ENCODE data around the gene NEBL. TPM values are rescaled to one million over a fixed set of nuclear protein-coding genes. Genes with fewer than 3 reads are reported as not detected.

Gene NEBL
- total and polyA plus RNA-seq, 2 donors from 2014 or later = 13.8 to 21.2 TPM

DNA sequence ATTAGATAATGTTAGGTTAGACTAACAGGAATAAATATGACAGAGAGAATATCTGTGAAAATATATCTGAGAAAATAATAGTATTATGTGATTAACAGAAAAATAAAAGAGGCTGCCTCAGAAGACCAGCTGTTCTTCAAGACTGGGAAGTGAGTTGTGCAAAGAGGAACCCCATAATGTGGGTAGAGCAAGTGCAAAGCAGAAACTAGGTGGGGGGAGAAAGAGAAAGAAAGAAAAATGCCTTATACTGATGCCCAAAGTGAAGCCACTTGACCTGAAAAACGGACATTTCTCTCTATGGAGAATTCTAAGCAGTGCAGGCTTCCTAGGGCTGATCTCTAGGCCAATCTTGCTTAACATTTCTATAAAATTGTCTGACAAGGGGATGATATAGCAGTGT, 3.8 kb downstream of the NEBL start:
- FAIRE-seq = no peak
- Histone ChIP-seq H3K36me3 (ENCODE audit: control insufficient read depth in 2 of 3, insufficient read depth in 3 of 3, low read length in 3 of 3) (no peaks in the 10 kb centered on the region), H3K9ac (ENCODE audit: low read length in 3 of 3) (no peak overlapping the region), H3K27me3 (ENCODE audit: control insufficient read depth, insufficient read depth, low read length) (no peaks in the 10 kb centered on the region), H3K9me3 (ENCODE audit: control insufficient read depth in 2 of 3, insufficient read depth in 1 of 3, low read length in 3 of 3) (no peaks in the 10 kb centered on the region), H3K27ac (ENCODE audit: low read depth in 2 of 2, low read length in 2 of 2) (no peak overlapping the region), H3K4me3 (ENCODE audit: low read length in 3 of 3) (no peak overlapping the region), H3K4me1 (ENCODE audit: control insufficient read depth in 2 of 3, insufficient read depth in 2 of 3, low read depth in 1 of 3, low read length in 3 of 3) (no peaks in the 10 kb centered on the region)
- no peak for DNase-seq
- intact Hi-C loops (cut with DNase I) = no loop called here
- no peak for TF ChIP-seq CTCF (IDR thresholded peaks at IDR 0.05; ENCODE audit: borderline replicate concordance, extremely low read depth, insufficient read depth)

DNA sequence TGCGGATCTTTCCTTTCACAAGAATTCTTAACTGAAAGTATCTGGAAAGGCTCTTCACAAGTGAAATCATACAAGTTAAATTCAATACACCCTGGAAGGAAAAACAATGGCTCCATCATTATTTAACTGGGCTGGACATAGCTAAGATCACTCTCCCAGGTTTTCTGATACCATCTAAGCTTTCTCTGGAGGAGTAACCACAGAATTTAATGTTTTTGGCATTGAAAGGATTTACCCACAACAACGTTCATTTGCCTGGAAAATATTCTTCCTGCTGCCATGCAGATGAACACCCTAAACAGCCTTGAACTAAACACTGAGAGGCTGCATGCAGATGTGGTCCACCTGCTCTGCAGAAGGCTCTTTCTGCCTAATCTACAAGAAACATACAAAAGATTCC, 4.3 kb downstream of the NEBL start:
- Histone ChIP-seq H3K4me1 (ENCODE audit: control insufficient read depth in 2 of 3, insufficient read depth in 2 of 3, low read depth in 1 of 3, low read length in 3 of 3) (no peaks in the 10 kb centered on the region), H3K27ac (ENCODE audit: low read depth in 2 of 2, low read length in 2 of 2) (no peak overlapping the region), H3K27me3 (ENCODE audit: control insufficient read depth, insufficient read depth, low read length) (no peaks in the 10 kb centered on the region), H3K9me3 (ENCODE audit: control insufficient read depth in 2 of 3, insufficient read depth in 1 of 3, low read length in 3 of 3) (no peaks in the 10 kb centered on the region), H3K9ac (ENCODE audit: low read length in 3 of 3) (no peak overlapping the region), H3K36me3 (ENCODE audit: control insufficient read depth in 2 of 3, insufficient read depth in 3 of 3, low read length in 3 of 3) (no peaks in the 10 kb centered on the region), H3K4me3 (ENCODE audit: low read length in 3 of 3) (no peak overlapping the region)
- no peak for TF ChIP-seq CTCF (IDR thresholded peaks at IDR 0.05; ENCODE audit: borderline replicate concordance, extremely low read depth, insufficient read depth)
- FAIRE-seq (no peak), DNase-seq (no peak)
- intact Hi-C loops (cut with DNase I) = no loop called here

- H3K9ac ChIP-seq (ENCODE audit: low read length in 3 of 3) = no peak overlapping the region
- no peaks in the 10 kb centered on the region for H3K9me3 ChIP-seq (ENCODE audit: control insufficient read depth in 2 of 3, insufficient read depth in 1 of 3, low read length in 3 of 3)
- H3K27ac ChIP-seq (ENCODE audit: low read depth in 2 of 2, low read length in 2 of 2) = no peak overlapping the region
- intact Hi-C loops (cut with DNase I) = no loop called here
- H3K36me3 ChIP-seq (ENCODE audit: control insufficient read depth in 2 of 3, insufficient read depth in 3 of 3, low read length in 3 of 3) = no peaks in the 10 kb centered on the region
- H3K27me3 ChIP-seq (ENCODE audit: control insufficient read depth, insufficient read depth, low read length) = no peaks in the 10 kb centered on the region
- FAIRE-seq = no peak
- TF ChIP-seq CTCF (IDR thresholded peaks at IDR 0.05; ENCODE audit: borderline replicate concordance, extremely low read depth, insufficient read depth) = no peak
- H3K4me1 ChIP-seq (ENCODE audit: control insufficient read depth in 2 of 3, insufficient read depth in 2 of 3, low read depth in 1 of 3, low read length in 3 of 3) = no peaks in the 10 kb centered on the region
- H3K4me3 ChIP-seq (ENCODE audit: low read length in 3 of 3) = no peak overlapping the region
- no peak for DNase-seq
Observed at GRCh38 chr10:20892011-20892585, 5.0 kb downstream of the NEBL start.

DNA sequence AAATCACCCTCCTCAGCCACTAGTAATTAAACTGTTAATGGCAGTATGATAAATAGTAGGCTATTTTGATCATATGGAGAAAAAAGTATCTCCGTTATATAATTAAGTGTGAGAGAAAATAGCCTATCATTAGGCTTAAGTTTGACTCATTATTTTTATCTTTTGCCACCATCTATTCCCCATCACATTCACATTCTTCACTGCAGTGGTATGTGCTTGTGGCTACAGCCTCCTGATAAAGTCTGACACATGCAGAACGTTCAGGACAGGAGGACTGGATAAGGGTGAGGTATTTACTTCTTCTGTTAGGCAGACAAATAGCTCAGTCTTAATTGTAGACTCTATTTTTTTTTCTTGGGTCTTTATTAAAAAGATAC, 5.8 kb downstream of the NEBL start:
- Histone ChIP-seq H3K4me3 (ENCODE audit: low read length in 3 of 3) (no peak overlapping the region), H3K9ac (ENCODE audit: low read length in 3 of 3) (no peak overlapping the region), H3K4me1 (ENCODE audit: control insufficient read depth in 2 of 3, insufficient read depth in 2 of 3, low read depth in 1 of 3, low read length in 3 of 3) (no peaks in the 10 kb centered on the region), H3K36me3 (ENCODE audit: control insufficient read depth in 2 of 3, insufficient read depth in 3 of 3, low read length in 3 of 3) (no peaks in the 10 kb centered on the region), H3K27ac (ENCODE audit: low read depth in 2 of 2, low read length in 2 of 2) (no peak overlapping the region), H3K27me3 (ENCODE audit: control insufficient read depth, insufficient read depth, low read length) (no peaks in the 10 kb centered on the region), H3K9me3 (ENCODE audit: control insufficient read depth in 2 of 3, insufficient read depth in 1 of 3, low read length in 3 of 3) (no peaks in the 10 kb centered on the region)
- no peak for FAIRE-seq
- no peak for TF ChIP-seq CTCF (IDR thresholded peaks at IDR 0.05; ENCODE audit: borderline replicate concordance, extremely low read depth, insufficient read depth)
- intact Hi-C loops (cut with DNase I) = no loop called here
- no peak for DNase-seq
